GM13977 (cell line): ENCODE data around the gene PBX4.
A peak's percentile ranks its signal among the peaks of the same experiment; 100 is the strongest.
"Not testable (repeated sequence)": the region's sequence is repeated elsewhere in the genome, so short reads cannot be mapped to it uniquely, and the experiment has no call there.

Experiments used
- DNase-seq: peaks from one replicate; pipeline ENCODE4 v3.0.0; 2012; ENCODE audit warnings: low spot score
- in situ Hi-C: fragments of 300-500 bp; cut with MboI; formaldehyde crosslinking; loops from one replicate; pipeline ENCODE4 v1.12.0; 2022; ENCODE audit warnings: low sequenced_read_pairs, low pct_unique_long_range_greater_than_20kb, mixed read lengths, inconsistent platforms; ENCODE audit not compliant: unreplicated experiment
- TF ChIP-seq, protein P1 (sequence below): IDR thresholded peaks from 2 replicates; pipeline ENCODE4 v1.5.1; 2012; ENCODE audit warnings: mild to moderate bottlenecking, control low read depth; ENCODE audit not compliant: insufficient read depth; ENCODE audit errors: extremely low read depth, missing control alignments

PBX4 gene

DNA sequence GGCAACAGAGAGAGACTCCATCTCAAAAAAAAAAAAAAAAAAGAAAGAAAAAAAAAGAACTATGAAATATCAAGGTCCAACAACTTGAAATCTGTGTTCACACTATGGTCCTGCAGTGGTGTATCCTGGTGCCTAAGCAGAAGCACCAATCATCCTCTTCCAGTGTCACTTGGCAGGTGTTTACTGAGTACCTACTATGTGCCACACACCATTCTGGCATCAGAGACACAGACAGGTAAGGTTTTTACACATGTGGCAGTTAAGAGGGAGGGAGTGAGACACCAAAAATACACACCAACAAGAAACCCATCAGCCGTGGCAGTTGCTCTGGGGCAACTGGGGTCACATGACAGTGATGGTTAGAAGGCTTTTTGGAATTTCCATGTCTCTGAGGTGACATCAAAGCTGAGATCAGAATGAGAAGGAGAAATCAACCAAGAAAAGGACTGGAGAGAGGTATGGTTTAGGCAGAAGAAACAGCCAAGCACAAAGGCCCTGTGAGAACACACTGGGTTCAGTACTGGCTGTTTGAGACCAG lies 17.6 kb downstream of the PBX4 start:
- in situ Hi-C loops, result no loop called here
- TF ChIP-seq, protein P1, sequence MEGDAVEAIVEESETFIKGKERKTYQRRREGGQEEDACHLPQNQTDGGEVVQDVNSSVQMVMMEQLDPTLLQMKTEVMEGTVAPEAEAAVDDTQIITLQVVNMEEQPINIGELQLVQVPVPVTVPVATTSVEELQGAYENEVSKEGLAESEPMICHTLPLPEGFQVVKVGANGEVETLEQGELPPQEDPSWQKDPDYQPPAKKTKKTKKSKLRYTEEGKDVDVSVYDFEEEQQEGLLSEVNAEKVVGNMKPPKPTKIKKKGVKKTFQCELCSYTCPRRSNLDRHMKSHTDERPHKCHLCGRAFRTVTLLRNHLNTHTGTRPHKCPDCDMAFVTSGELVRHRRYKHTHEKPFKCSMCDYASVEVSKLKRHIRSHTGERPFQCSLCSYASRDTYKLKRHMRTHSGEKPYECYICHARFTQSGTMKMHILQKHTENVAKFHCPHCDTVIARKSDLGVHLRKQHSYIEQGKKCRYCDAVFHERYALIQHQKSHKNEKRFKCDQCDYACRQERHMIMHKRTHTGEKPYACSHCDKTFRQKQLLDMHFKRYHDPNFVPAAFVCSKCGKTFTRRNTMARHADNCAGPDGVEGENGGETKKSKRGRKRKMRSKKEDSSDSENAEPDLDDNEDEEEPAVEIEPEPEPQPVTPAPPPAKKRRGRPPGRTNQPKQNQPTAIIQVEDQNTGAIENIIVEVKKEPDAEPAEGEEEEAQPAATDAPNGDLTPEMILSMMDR, result no peak
- no peak for DNase-seq

DNA sequence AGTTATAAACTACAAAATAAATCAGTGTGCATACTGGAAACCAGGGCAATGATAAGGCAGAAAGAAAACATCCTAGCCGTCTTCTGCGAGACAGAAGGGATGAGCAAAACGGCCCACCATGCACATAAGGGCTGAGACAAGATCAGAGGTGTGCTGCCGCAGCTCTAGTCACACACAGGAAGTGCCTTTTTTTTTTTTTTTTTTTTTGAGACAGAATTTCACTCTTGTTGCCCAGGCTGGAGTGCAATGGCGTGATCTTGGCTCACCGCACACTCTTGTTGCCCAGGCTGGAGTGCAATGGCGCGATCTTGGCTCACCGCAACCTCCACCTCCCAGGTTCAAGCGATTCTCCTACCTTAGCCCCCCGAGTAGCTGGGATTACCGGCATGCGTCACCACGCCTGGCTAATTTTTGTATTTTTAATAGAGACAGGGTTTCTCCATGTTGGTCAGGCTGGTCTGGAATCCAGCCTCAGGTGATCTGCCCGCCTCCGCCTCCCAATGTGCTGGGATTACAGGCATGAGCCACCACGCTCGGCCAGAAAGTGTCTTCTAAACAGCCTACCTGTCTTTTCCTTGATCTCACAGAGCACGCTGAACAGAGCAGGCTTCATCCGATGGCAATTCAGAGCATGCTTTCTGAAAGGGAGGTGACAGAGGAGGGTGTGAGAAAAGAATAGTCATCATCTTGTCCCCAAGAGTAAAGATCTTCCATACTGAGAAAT lies 19.6 kb downstream of the PBX4 start:
- in situ Hi-C loops, result not testable (repeated sequence)
- peak; percentile 52 for DNase-seq

DNA sequence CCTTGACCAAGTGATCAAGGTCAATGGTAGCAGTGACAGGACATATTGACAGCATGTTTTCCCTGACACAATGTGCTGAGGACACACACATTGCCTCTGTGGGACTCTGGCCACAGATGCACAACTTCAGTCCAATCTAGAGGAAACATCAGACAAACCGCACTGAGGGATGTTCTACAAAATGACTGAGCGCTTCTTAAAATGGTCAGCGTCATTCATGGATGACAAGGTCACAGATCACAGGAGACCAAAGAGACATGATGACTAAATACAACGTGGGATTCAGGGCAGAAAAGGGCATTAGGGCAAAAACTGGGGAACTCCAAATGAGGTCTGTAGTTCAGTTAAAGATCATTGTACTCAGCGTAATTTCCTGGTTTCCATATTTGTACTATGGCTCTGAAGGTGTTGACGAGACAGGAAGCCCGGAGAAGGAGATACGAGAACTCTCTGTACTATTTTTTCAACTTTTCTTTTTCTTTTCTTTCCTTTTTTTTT lies 20.6 kb downstream of the PBX4 start:
- DNase-seq, result peak; percentile 75
- TF ChIP-seq, protein P1, result no peak
- in situ Hi-C loops, result no loop called here

DNA sequence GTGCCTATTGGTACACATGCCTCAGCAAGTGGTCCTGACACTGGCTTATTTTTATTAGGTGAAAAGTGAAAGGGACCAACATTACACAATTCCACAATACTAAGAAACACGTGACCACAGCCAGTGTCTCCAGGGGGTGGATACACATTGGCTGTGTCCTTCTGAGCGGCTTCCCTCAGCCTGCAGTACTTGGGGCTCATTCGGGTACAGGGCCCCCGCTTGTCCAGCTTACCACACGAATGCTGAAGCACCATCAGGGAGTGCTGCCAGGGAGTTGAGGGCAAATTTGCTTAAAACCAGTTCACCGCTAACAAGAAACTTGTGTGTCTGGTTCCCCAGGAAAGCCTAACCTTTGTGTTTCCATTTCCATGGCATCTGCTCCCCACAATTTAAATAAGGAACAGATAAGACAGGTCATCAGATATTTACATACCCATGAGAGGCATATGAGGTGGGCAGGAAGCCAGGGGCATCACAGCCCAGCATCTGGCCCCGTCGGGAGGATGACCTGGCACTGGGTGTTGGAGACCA lies 23.3 kb downstream of the PBX4 start:
- in situ Hi-C loops, result no loop called here
- TF ChIP-seq, protein P1, result no peak
- no peak for DNase-seq

DNA sequence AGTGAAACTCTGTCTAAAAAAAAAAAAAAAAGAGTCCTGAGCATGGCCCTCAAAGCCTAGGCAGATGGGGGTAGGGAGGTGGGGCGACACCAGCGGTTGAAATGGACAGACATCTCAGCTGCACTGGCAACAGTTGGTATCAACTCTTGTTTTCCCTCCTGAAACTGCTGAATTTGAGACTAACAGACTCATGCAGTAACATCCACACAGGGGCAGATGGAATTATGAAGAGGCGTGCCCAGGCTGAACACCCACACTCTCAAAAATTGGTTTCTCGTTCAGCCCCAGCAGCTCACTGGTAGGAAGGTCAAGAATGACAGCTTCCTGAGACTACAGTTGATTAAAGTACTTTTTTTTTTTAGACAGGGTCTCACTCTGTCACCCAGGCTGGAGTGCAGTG lies 24.1 kb downstream of the PBX4 start:
- TF ChIP-seq, protein P1, result no peak
- DNase-seq, result no peak
- in situ Hi-C loops, result no loop called here

DNA sequence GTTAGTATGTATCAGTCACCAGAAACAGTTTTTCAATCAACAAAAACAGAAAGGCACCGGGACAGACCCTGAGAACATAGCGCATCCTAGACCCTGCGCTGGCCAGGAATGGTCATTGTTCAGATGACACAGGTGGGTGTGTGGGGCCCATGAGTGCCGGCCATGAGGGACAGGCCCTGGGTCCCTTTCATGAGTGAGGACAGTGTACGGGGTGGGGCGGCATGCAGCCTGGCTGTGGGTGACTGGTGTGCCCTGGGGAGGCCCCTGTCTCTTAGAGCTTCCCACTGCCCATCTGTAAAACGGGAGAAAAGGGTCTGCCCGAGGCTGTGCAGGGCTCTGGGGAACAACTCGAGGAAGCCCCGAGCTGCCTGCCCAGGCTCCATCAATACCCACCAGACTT lies 25.8 kb downstream of the PBX4 start:
- TF ChIP-seq, protein P1, result no peak
- no peak for DNase-seq
- in situ Hi-C loops, result no loop called here

DNA sequence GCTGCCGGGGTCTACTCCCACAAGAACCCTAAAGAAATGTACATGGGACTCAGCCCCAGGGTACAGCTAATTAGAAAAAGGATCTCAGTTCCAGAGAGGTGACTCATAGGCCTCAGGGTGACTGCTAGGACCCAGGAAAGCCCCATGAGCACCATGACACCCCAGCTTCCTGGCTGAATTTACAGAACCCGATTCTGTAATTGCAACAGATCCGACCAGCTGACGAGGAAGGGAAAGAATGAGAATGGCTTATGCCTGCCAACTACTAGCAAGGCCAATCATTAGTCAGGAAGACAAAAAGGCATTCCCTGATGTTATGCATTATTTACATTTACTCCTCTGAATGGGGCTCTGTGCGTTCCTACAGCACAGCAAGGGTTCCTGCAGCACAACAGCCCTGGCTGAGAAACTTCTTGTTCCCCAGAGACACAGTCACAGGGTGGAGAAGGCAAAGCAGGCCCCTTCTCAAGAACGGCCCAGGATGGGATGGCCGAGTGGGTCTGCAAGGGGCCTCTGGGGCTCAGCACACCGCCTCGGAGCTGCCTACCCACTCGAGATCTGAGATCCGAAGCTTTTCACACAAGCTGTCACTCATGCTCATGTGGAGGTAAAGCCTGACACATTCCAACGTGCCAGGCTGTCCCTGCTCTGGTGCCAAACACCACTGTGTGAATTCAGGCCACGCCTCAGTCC lies 27.2 kb downstream of the PBX4 start:
- TF ChIP-seq, protein P1, result no peak
- in situ Hi-C loops, result no loop called here
- DNase-seq, result peak; percentile 78
